DOHH2 (cell line): ENCODE data around the gene TMPRSS13.

Experiments used
- EZH2phosphoT487 ChIP-seq: fragments of 200-600 bp; sonication (generic); IDR thresholded peaks from 2 replicates; pipeline ENCODE4 v1.6.1; 2017; ENCODE audit warnings: borderline replicate concordance, mild to moderate bottlenecking, antibody characterized with exemption, low read length, moderate library complexity, mixed read lengths
- TF ChIP-seq, protein P1 (sequence below): fragments of 200-600 bp; sonication (generic); IDR thresholded peaks from one replicate; pipeline ENCODE4 v1.5.1; 2014; ENCODE audit warnings: antibody characterized with exemption, mild to moderate bottlenecking, low read depth, low read length; ENCODE audit not compliant: poor library complexity, severe bottlenecking

- TF ChIP-seq, protein P1, sequence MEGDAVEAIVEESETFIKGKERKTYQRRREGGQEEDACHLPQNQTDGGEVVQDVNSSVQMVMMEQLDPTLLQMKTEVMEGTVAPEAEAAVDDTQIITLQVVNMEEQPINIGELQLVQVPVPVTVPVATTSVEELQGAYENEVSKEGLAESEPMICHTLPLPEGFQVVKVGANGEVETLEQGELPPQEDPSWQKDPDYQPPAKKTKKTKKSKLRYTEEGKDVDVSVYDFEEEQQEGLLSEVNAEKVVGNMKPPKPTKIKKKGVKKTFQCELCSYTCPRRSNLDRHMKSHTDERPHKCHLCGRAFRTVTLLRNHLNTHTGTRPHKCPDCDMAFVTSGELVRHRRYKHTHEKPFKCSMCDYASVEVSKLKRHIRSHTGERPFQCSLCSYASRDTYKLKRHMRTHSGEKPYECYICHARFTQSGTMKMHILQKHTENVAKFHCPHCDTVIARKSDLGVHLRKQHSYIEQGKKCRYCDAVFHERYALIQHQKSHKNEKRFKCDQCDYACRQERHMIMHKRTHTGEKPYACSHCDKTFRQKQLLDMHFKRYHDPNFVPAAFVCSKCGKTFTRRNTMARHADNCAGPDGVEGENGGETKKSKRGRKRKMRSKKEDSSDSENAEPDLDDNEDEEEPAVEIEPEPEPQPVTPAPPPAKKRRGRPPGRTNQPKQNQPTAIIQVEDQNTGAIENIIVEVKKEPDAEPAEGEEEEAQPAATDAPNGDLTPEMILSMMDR, result no peak
- no peak for TF ChIP-seq EZH2phosphoT487
These were observed 33.6 kb upstream of the TMPRSS13 start for GRCh38 chr11:117962826-117963225.
